Peyer's patch (tissue), 4 donors: ENCODE results near the gene STX7. TPM values are rescaled to one million over a fixed set of nuclear protein-coding genes. Genes with fewer than 3 reads are reported as not detected.

ENCODE experiments used
- small RNA-seq, 2 donors: library from RNA; depleted of rRNA; stranded (forward); fragments of <200 nt; gene quantifications; one replicate each; pipeline ENCODE3, GENCODE V24; 2016
- total RNA-seq, 4 donors: library from RNA; depleted of rRNA; stranded (reverse); fragments of >200 nt; gene quantifications; one replicate each; pipeline ENCODE4 v1.1.0, GENCODE V29; 2016

The STX7 gene
- total RNA-seq, 4 donors from 2014 or later: 31.4 to 65.9 (median 51.9) TPM

Small RNAs within 50 kb of the gene (small RNA-seq; reads per million reads assigned to genes)
- 0 reads per million in 2 donors for gene TAAR7P

Other genes starting within 250 kb of the STX7 start
- 1 to 10 TPM in 3 of 4 donors, not detected in 1; 1.2 to 4.1 (median 3.8) TPM for gene MOXD1, start 111.6 kb downstream of the STX7 start, total RNA-seq
- gene TAAR9, start 25.2 kb upstream of the STX7 start, total RNA-seq: not detected
- not detected for gene TAAR8, start 39.6 kb upstream of the STX7 start, total RNA-seq
- gene TAAR6, start 57.2 kb upstream of the STX7 start, total RNA-seq: not detected
- gene TAAR5, start 76.6 kb upstream of the STX7 start, total RNA-seq: not detected
- not detected for gene TAAR2, start 111.2 kb upstream of the STX7 start, total RNA-seq
- gene TAAR1, start 146.1 kb upstream of the STX7 start, total RNA-seq: not detected
- 100 to 1,000 TPM in 2 of 4 donors, 10 to 100 TPM in 1, 1 to 10 TPM in 1; 4.1 to 296 (median 96.2) TPM for gene VNN1, start 200.9 kb upstream of the STX7 start, total RNA-seq
- 10 to 100 TPM in 1 of 4 donors, 1 to 10 TPM in 1, under 1 TPM in 1, not detected in 1; 0.57 to 10.7 (median 1.1) TPM for gene VNN2, start 244.8 kb upstream of the STX7 start, total RNA-seq